Aorta (tissue), 5 donors: ENCODE measurements around the gene EP400. TPM values are rescaled to one million over a fixed set of nuclear protein-coding genes. Genes with fewer than 3 reads are reported as not detected.
"Not testable (repeated sequence)": the region's sequence is repeated elsewhere in the genome, so short reads cannot be mapped to it uniquely, and the experiment has no call there.

Experiments used
- ATAC-seq: fragments of 200-7000 bp; cut with Tn5 transposase; one replicate; pipeline ENCODE4 v1.9.1; 2022; ENCODE audit warnings: moderate library complexity; ENCODE audit not compliant: low FRiP score
- DNase-seq, 2 donors: peaks; one replicate each; pipeline ENCODE4 v3.0.0-alpha.2; 2020
- H3K27ac ChIP-seq, 2 donors: one replicate each; pipeline ENCODE4 v1.5.1; 2013; ENCODE audit warnings: low read length in 2 of 2, mild to moderate bottlenecking in 2 of 2, moderate library complexity in 2 of 2, control low read depth in 1 of 2, inconsistent platforms in 1 of 2, low read depth in 1 of 2
- H3K27me3 ChIP-seq, 2 donors: one replicate each; pipeline ENCODE4 v1.6.1; 2013; ENCODE audit warnings: control low read depth in 1 of 2, low read length in 1 of 2, mild to moderate bottlenecking in 1 of 2, moderate library complexity in 1 of 2; ENCODE audit not compliant: insufficient read depth in 2 of 2, control insufficient read depth in 1 of 2
- H3K36me3 ChIP-seq, 2 donors: one replicate each; pipeline ENCODE4 v1.6.1; 2013; ENCODE audit warnings: control low read depth in 1 of 2, low read length in 1 of 2, mild to moderate bottlenecking in 1 of 2; ENCODE audit not compliant: insufficient read depth in 2 of 2, control insufficient read depth in 1 of 2
- H3K4me1 ChIP-seq, 2 donors: one replicate each; pipeline ENCODE4 v1.6.1; 2013; ENCODE audit warnings: low read length in 2 of 2, control low read depth in 1 of 2, mild to moderate bottlenecking in 1 of 2, moderate library complexity in 1 of 2; ENCODE audit not compliant: insufficient read depth in 2 of 2, control insufficient read depth in 1 of 2
- H3K4me3 ChIP-seq, 2 donors: one replicate each; pipeline ENCODE4 v1.5.1; 2013; ENCODE audit warnings: low read length in 2 of 2, control low read depth in 1 of 2, mild to moderate bottlenecking in 1 of 2
- H3K9me3 ChIP-seq: one replicate; pipeline ENCODE4 v1.6.1; 2013; ENCODE audit warnings: mild to moderate bottlenecking, low read length; ENCODE audit not compliant: control insufficient read depth
- WGBS, 2 donors: extraction: QIAGEN DNeasy Blood & Tissue Kit; methylation state at CpG; one replicate each; pipeline ENCODE4 v1.1.7; 2013; 5-methylcytosine and 5-hydroxymethylcytosine counted together
- intact Hi-C, 2 donors: fragments of 100-400 bp; cut with DNase I; formaldehyde crosslinking; loops; one replicate each; pipeline versions ENCODE4 v1.14.2 to v1.15.0; 2022
- polyA plus RNA-seq, 2 donors: library from polyadenylated mRNA; stranded (reverse); fragments of 200-250 nt; gene quantifications; one replicate each; pipeline ENCODE4 v1.2.3, GENCODE V29; 2013
- total RNA-seq, 2 donors: library from RNA; stranded (reverse); fragmentation: NEBNext Ultra II Directional; extraction: Animal tissue kit (Norgen Biotek cat#: 25700); gene quantifications; one replicate each; pipeline ENCODE4 v1.2.1, GENCODE V29; 2021
- donor health status: healthy with polysubstance abuse.
- donor health status: Bipolar disorder and iron deficiency.
- donor health status: DM: no; HTN: no; CAD: no.
- donor health status: DM: no; HTN: no; CAD: no.
- donor health status: DM: yes; HTN: yes; CAD: no.

EP400 gene
- total and polyA plus RNA-seq, 4 donors, result 2.8 to 52.9 (median 28.1) TPM

DNA sequence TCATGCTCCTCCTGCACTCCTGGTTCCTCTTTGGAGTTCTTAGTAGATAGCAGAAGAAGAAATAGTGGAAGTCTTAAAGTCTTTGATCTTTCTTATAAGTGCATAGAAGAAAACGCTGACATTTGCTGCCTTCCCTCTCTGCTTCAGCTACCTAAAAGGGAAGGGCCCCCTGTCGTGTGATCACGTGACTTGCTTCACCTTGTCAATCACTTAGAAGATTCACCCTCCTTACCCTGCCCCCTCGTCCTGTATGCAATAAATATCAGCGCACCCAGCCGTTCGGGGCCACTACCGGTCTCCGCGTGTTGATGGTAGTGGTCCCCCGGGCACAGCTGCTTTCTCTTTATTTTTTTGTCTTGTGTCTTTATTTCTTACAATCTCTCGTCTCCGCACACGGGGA lies 153.3 kb downstream of the EP400 start:
- H3K4me3 ChIP-seq, ATAC-seq, H3K27ac ChIP-seq, H3K27me3 ChIP-seq, H3K9me3 ChIP-seq, H3K36me3 ChIP-seq, intact Hi-C loops, H3K4me1 ChIP-seq, DNase-seq: not testable (repeated sequence)
- WGBS, 2 donors, result 69 to 70% methylated on average over 14 of the region's 14 CpGs

GRCh38 chr12:132103542-132104308 lies 154.0 kb downstream of the EP400 start:
- 87 to 90% methylated on average over 24 to 26 of the region's 26 CpGs for WGBS, 2 donors
- Histone ChIP-seq H3K4me3 (no peak overlapping the region), H3K4me1 (no peaks in the 10 kb centered on the region), H3K27ac (no peak overlapping the region), H3K27me3 (no peaks in the 10 kb centered on the region), H3K9me3 (no peaks in the 10 kb centered on the region), H3K36me3 (peaks cover 0 to 4% of the 10 kb centered on the region in 2 donors)
- ATAC-seq (no peak), DNase-seq (peak in 1 of 2 donors; percentile 58)
- intact Hi-C loops, result no loop called here

GRCh38 chr12:132105467-132105866 lies 155.7 kb downstream of the EP400 start:
- 86 to 87% methylated on average over 6 of the region's 6 CpGs for WGBS, 2 donors
- no peak for DNase-seq
- no peaks in the 10 kb centered on the region for H3K9me3 ChIP-seq
- ATAC-seq, result no peak
- no peaks in the 10 kb centered on the region for H3K27me3 ChIP-seq
- H3K36me3 ChIP-seq, result peaks cover 0 to 5% of the 10 kb centered on the region in 2 donors
- H3K4me3 ChIP-seq, result no peak overlapping the region
- H3K27ac ChIP-seq, result no peak overlapping the region
- intact Hi-C loops, result no loop called here
- H3K4me1 ChIP-seq, result no peaks in the 10 kb centered on the region

GRCh38 chr12:132106921-132107320 lies 157.2 kb downstream of the EP400 start:
- no peak for DNase-seq
- no peak for ATAC-seq
- H3K4me1 ChIP-seq, result no peaks in the 10 kb centered on the region
- intact Hi-C loops, result no loop called here
- no peaks in the 10 kb centered on the region for H3K27me3 ChIP-seq
- no peaks in the 10 kb centered on the region for H3K9me3 ChIP-seq
- WGBS, 2 donors, result 97 to 98% methylated on average over 7 of the region's 7 CpGs
- peaks cover 2 to 5% of the 10 kb centered on the region in 2 donors for H3K36me3 ChIP-seq
- H3K27ac ChIP-seq, result no peak overlapping the region
- H3K4me3 ChIP-seq, result no peak overlapping the region

DNA sequence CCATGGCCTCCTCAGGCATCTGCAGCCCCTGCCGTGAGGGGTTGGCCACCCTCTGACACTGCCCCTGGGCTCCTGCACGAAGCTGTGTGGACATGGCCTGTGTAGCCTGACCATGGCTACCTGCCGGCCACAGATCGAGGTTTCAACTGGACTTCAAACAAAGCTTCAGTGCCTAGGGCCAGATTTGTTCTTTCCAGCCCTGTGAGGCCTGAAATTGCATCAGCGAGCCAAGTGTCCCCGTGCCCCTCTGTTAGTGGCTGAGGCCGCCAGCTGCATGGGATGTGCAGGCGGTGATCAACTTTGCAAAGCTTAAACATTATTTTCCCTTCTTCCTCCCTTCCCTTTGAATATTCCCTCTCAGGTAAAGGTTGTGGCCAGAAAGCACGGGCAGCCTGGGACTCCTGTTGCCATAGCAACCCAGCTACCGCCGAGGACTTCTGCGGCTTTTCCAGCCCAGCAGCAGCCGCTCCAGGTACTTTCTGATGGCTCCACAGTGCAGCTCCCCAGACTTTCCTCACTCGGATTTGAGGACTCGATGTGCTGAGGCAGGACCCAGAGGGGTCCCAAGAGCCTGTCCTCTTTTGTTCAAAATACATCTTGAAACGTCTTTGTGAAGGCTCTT lies 158.6 kb downstream of the EP400 start:
- ATAC-seq (no peak), DNase-seq (no peak)
- Histone ChIP-seq H3K27ac (no peak overlapping the region), H3K4me3 (no peak overlapping the region), H3K9me3 (no peaks in the 10 kb centered on the region), H3K36me3 (peaks cover 2 to 5% of the 10 kb centered on the region in 2 donors), H3K27me3 (no peaks in the 10 kb centered on the region), H3K4me1 (no peaks in the 10 kb centered on the region)
- 74 to 77% methylated on average over 16 of the region's 16 CpGs for WGBS, 2 donors
- intact Hi-C loops, result no loop called here

DNA sequence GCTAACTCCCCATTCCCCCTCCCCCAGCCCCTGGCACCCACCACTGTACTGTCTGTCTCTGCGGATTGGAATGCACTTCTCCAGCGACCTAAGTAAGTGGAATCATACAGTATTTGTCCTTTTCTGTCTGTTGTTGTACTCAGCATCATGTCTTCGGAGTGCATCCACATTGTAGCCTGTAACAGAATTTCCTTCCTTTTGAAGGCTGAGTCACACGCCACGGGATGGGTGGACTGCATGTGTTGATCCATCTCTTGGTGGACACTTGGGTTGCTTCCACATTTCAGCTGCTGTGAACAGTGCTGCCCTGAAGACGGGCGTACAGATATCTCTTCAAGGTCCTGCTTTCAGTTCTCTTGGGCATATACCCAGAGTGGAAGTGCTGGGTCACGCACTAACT lies 160.0 kb downstream of the EP400 start:
- intact Hi-C loops, result no loop called here
- ATAC-seq (no peak), DNase-seq (no peak)
- no peaks in the 10 kb centered on the region for H3K4me1 ChIP-seq
- WGBS, 2 donors, result 89 to 90% methylated on average over 8 of the region's 8 CpGs
- no peak overlapping the region for H3K27ac ChIP-seq
- H3K27me3 ChIP-seq, result no peaks in the 10 kb centered on the region
- H3K36me3 ChIP-seq, result peaks cover 5 to 7% of the 10 kb centered on the region in 2 donors
- H3K9me3 ChIP-seq, result no peaks in the 10 kb centered on the region
- H3K4me3 ChIP-seq, result no peak overlapping the region

DNA sequence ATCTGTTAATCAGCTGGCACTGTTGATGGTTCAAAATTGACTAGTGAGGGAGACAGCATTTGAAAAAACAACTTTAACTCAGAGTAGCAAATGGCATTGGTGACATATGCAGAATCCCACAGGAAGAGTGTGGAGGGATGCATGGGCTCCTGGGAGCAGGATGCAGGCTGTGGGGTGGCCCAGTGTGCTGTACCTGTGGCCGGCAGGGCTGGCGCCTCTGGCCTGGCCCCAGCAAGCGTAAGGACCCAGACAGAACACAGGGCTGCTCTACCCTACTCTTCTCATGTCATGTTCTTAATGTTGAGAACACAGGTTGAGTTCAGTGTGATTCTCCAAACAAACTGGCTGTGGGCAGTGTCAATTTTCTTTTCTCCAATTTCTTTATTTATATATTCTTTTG lies 160.9 kb downstream of the EP400 start:
- Histone ChIP-seq H3K9me3 (no peaks in the 10 kb centered on the region), H3K27ac (no peak overlapping the region), H3K4me1 (no peaks in the 10 kb centered on the region), H3K4me3 (no peak overlapping the region), H3K27me3 (no peaks in the 10 kb centered on the region), H3K36me3 (peaks cover 5 to 11% of the 10 kb centered on the region in 2 donors)
- intact Hi-C loops, result no loop called here
- DNase-seq (no peak), ATAC-seq (no peak)
- WGBS, 2 donors, result 92 to 94% methylated on average over 3 of the region's 3 CpGs

DNA sequence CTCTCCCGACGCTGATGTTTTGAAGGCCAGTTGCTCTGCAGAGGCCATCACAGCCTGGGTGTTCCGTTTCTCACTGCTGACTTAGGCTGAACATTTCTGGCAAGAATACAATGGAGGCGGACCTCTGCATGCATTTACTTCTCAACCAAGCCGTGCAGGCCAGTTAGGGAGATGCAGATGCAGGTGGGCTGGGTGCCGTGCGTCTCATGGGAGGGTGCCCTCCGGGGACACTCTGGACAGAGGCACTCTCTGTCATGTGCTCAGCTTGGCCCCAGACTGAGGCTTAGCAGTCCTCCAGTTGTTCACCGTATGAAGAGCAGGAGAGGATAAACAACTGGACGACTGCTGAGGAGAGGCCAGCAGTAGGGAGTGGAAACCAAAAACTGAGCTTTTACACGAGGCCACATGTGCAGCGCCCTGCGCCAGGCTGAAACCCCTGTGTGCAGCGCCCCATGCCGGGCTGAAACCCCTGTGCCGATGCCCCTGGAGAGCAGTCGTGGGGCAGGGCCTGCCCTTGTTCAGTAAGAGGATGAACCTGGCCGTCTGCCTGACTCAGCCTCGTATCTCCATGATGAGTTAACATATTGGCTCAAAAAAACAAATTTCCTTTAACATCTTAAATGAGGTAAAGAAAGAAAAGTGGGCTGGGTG lies 162.0 kb downstream of the EP400 start:
- no peak for DNase-seq
- 85 to 89% methylated on average over 19 of the region's 19 CpGs for WGBS, 2 donors
- Histone ChIP-seq H3K27me3 (no peaks in the 10 kb centered on the region), H3K9me3 (no peaks in the 10 kb centered on the region), H3K4me1 (no peaks in the 10 kb centered on the region), H3K4me3 (no peak overlapping the region), H3K36me3 (peaks cover 5 to 11% of the 10 kb centered on the region in 2 donors), H3K27ac (no peak overlapping the region)
- intact Hi-C loops, result no loop called here
- ATAC-seq, result peak; percentile 22
